ENCODE results near the gene POLR3GL. TPM values are rescaled to one million over a fixed set of nuclear protein-coding genes. Genes with fewer than 3 reads are reported as not detected.

The POLR3GL gene
- total RNA-seq, 1 experiment from 2014 or later, result 10.6 TPM

GRCh38 chr1:145942871-145943270 lies 21.6 kb upstream of the POLR3GL start:
- H3K27ac ChIP-seq, result no peak overlapping the region
- H3K9me3 ChIP-seq (ENCODE audit: insufficient read depth, low read depth), result no peaks in the 10 kb centered on the region
- H3K4me3 ChIP-seq, result no peak overlapping the region
- H4K20me1 ChIP-seq (ENCODE audit: insufficient read depth), result no peaks in the 10 kb centered on the region
- H3K4me1 ChIP-seq (replicated peaks; ENCODE audit: insufficient read depth), result no peaks in the 10 kb centered on the region
- H3K9me2 ChIP-seq (ENCODE audit: insufficient read depth), result no peaks in the 10 kb centered on the region
- no peaks in the 10 kb centered on the region for H3K79me2 ChIP-seq (ENCODE audit: low read depth)
- TF ChIP-seq EZH2 (IDR thresholded peaks at IDR 0.05; ENCODE audit: low read depth) (no peak), CTCF (conservative IDR thresholded peaks at IDR 0.05) (no peak)
- no TSS peak for BruUV-seq (replicated peaks)
- H3K27me3 ChIP-seq (ENCODE audit: insufficient read depth, low read depth), result no peaks in the 10 kb centered on the region
- H3K4me2 ChIP-seq, result no peak overlapping the region
- no peaks in the 10 kb centered on the region for H3F3A ChIP-seq (ENCODE audit: insufficient read depth, low read depth)
- POLR2A ChIA-PET (ENCODE audit: unreplicated experiment), result no interaction called here
- DNase-seq, result no peak
- CTCF ChIA-PET, result no interaction called here
- H2AFZ ChIP-seq, result 0 out of 2 replicates have a peak overlapping the region, but pooled peaks have one; percentile 4
- no peaks in the 10 kb centered on the region for H3K36me3 ChIP-seq (ENCODE audit: low read depth)
- intact Hi-C loops (cut with micrococcal nuclease; ENCODE audit: unreplicated experiment), result no loop called here

GRCh38 chr1:145944532-145944931 lies 20.0 kb upstream of the POLR3GL start:
- Histone ChIP-seq H2AFZ (no peak overlapping the region), H3K36me3 (ENCODE audit: low read depth) (no peaks in the 10 kb centered on the region), H3K4me1 (replicated peaks; ENCODE audit: insufficient read depth) (no peaks in the 10 kb centered on the region), H3K79me2 (ENCODE audit: low read depth) (no peaks in the 10 kb centered on the region), H3K27me3 (ENCODE audit: insufficient read depth, low read depth) (no peaks in the 10 kb centered on the region), H3K4me3 (no peak overlapping the region), H3K9me3 (ENCODE audit: insufficient read depth, low read depth) (no peaks in the 10 kb centered on the region), H3F3A (ENCODE audit: insufficient read depth, low read depth) (no peaks in the 10 kb centered on the region), H3K27ac (no peak overlapping the region), H3K9me2 (ENCODE audit: insufficient read depth) (no peaks in the 10 kb centered on the region), H4K20me1 (ENCODE audit: insufficient read depth) (no peaks in the 10 kb centered on the region), H3K4me2 (no peak overlapping the region)
- CTCF ChIA-PET, result no interaction called here
- no peak for DNase-seq
- intact Hi-C loops (cut with micrococcal nuclease; ENCODE audit: unreplicated experiment), result no loop called here
- BruUV-seq (replicated peaks), result no TSS peak
- TF ChIP-seq CTCF (conservative IDR thresholded peaks at IDR 0.05) (no peak), EZH2 (IDR thresholded peaks at IDR 0.05; ENCODE audit: low read depth) (no peak)
- POLR2A ChIA-PET (ENCODE audit: unreplicated experiment), result no interaction called here

GRCh38 chr1:145946477-145946986 lies 18.0 kb upstream of the POLR3GL start:
- CTCF ChIA-PET, result no interaction called here
- Histone ChIP-seq H3K4me1 (replicated peaks; ENCODE audit: insufficient read depth) (no peaks in the 10 kb centered on the region), H3K4me3 (no peak overlapping the region), H3K9me3 (ENCODE audit: insufficient read depth, low read depth) (no peaks in the 10 kb centered on the region), H3K27me3 (ENCODE audit: insufficient read depth, low read depth) (peaks cover under 1% of the 10 kb centered on the region; the same call in 1 of the 2 replicates), H2AFZ (no peak overlapping the region), H3K4me2 (no peak overlapping the region), H3K36me3 (ENCODE audit: low read depth) (no peaks in the 10 kb centered on the region), H3K27ac (no peak overlapping the region), H3K9me2 (ENCODE audit: insufficient read depth) (no peaks in the 10 kb centered on the region), H4K20me1 (ENCODE audit: insufficient read depth) (no peaks in the 10 kb centered on the region), H3K79me2 (ENCODE audit: low read depth) (no peaks in the 10 kb centered on the region), H3F3A (ENCODE audit: insufficient read depth, low read depth) (no peaks in the 10 kb centered on the region)
- no peak for DNase-seq
- POLR2A ChIA-PET (ENCODE audit: unreplicated experiment), result no interaction called here
- TF ChIP-seq CTCF (conservative IDR thresholded peaks at IDR 0.05), result no peak
- no peak for TF ChIP-seq EZH2 (IDR thresholded peaks at IDR 0.05; ENCODE audit: low read depth)
- intact Hi-C loops (cut with micrococcal nuclease; ENCODE audit: unreplicated experiment), result no loop called here
- no TSS peak for BruUV-seq (replicated peaks)

Measured in PC-9 (cell line).